GM19035 (cell line): ENCODE data around the gene OR2AE1.
"Not testable (repeated sequence)": the region's sequence is repeated elsewhere in the genome, so short reads cannot be mapped to it uniquely, and the experiment has no call there.

ENCODE experiments used
- ATAC-seq: cut with Tn5 transposase; IDR thresholded peaks from one replicate; pipeline ENCODE4 v1.9.1; 2021; ENCODE audit not compliant: unreplicated experiment

OR2AE1 gene

GRCh38 chr7:99876933-99877332 lies at the start of gene OR2AE1:
OR2AE1 (minus strand) TSS chr7:99877033; CDS start chr7:99877033, 0 bp downstream.
- ATAC-seq = no peak

- no peak for ATAC-seq
Observed at GRCh38 chr7:99926321-99926720, 49.5 kb upstream of the OR2AE1 start.

GRCh38 chr7:99923200-99923599 lies 46.4 kb upstream of the OR2AE1 start:
- no peak for ATAC-seq

GRCh38 chr7:99920149-99920548 lies 43.3 kb upstream of the OR2AE1 start:
- ATAC-seq = no peak

GRCh38 chr7:99919814-99920112 lies 42.9 kb upstream of the OR2AE1 start:
- ATAC-seq = no peak

- peak; percentile 95 for ATAC-seq
Observed at GRCh38 chr7:99918959-99919813, 42.4 kb upstream of the OR2AE1 start, which contains the start of gene TRIM4. TRIM4 (minus strand) TSS chr7:99919530; CDS start chr7:99919401, 129 bp downstream.

- no peak for ATAC-seq
Observed at GRCh38 chr7:99910976-99911375, 34.1 kb upstream of the OR2AE1 start.

GRCh38 chr7:99901581-99901980 lies 24.7 kb upstream of the OR2AE1 start:
- ATAC-seq = no peak

- no peak for ATAC-seq
Observed at GRCh38 chr7:99899830-99900519, 23.1 kb upstream of the OR2AE1 start.

GRCh38 chr7:99898836-99899235 lies 22.0 kb upstream of the OR2AE1 start:
- ATAC-seq = no peak

- ATAC-seq = no peak
Observed at GRCh38 chr7:99898023-99898357, 21.2 kb upstream of the OR2AE1 start.

GRCh38 chr7:99897322-99898022 lies 20.6 kb upstream of the OR2AE1 start:
- ATAC-seq = no peak

- ATAC-seq = no peak
Observed at GRCh38 chr7:99894738-99895137, 17.9 kb upstream of the OR2AE1 start.

- no peak for ATAC-seq
Observed at GRCh38 chr7:99893280-99893679, 16.4 kb upstream of the OR2AE1 start.

GRCh38 chr7:99890348-99890747 lies 13.5 kb upstream of the OR2AE1 start:
- not testable (repeated sequence) for ATAC-seq

GRCh38 chr7:99888366-99888765 lies 11.5 kb upstream of the OR2AE1 start:
- not testable (repeated sequence) for ATAC-seq

GRCh38 chr7:99881370-99881769 lies 4.5 kb upstream of the OR2AE1 start:
- ATAC-seq = no peak

GRCh38 chr7:99876491-99876890 lies 342 bp downstream of the OR2AE1 start:
- ATAC-seq = no peak

- ATAC-seq = no peak
Observed at GRCh38 chr7:99868246-99868645, 8.6 kb downstream of the OR2AE1 start.

GRCh38 chr7:99867477-99867876 lies 9.4 kb downstream of the OR2AE1 start:
- ATAC-seq = not testable (repeated sequence)

- no peak for ATAC-seq
Observed at GRCh38 chr7:99863847-99864440, 12.9 kb downstream of the OR2AE1 start.
